ENCODE results near the gene MAP7D2.

- TF ChIP-seq POLR2A (IDR thresholded peaks at IDR 0.05) (no peak), CTCF (IDR thresholded peaks at IDR 0.05) (no peak), EP300 (IDR thresholded peaks at IDR 0.05) (no peak)
Observed at GRCh38 chrX:20015945-20016615, 100.6 kb downstream of the MAP7D2 start.

All from ovary (tissue), 3 donors.